Hematopoietic multipotent progenitor cell treated with erythropoietin and hydrocortisone succinate and interleukin-3 and kit ligand, for 8 days (in vitro differentiated cells): ENCODE data around the gene RASSF1.

ENCODE experiments used
- DNase-seq: peaks from one replicate; pipeline ENCODE4 v3.0.0-alpha.2; 2015

The RASSF1 gene

DNA sequence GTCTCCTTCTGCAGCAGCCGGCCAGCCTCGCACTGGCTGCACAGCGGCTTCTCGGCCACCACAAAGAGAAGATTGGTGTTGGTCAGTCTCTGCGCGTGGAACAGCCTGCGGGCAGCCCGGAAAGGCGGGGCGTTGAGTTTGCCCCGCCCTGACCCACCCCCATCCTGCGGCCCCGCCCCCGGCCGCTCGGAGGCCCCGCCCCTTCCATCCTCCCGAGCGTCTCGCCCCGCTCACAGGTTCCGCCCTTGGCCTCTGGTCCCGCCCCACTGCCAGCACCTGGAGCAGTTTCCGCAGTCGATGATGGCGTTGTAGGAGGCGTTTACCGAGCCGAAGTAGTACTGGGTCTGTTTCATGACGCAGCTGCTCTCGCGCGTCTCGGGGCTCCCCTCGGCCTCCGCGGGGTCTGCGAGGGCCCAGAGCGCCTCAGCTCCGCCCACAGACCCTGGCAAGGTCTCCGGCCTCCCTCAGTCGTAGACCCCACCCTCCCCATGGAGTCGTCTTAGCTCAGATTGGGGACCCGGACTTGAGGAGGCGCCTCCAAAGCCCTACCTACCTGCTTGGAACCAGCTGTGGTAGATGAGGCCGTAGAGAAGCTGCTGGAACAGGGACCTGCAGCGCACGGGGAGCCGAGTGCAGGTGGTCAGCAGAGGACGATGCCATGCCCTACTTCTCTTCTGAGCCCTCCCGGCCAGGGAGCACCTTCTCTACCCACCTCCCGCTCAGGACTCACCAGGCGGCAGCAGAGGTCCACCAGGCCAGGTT lies 24.6 kb upstream of the RASSF1 start:
- DNase-seq, result peak; percentile 85

DNA sequence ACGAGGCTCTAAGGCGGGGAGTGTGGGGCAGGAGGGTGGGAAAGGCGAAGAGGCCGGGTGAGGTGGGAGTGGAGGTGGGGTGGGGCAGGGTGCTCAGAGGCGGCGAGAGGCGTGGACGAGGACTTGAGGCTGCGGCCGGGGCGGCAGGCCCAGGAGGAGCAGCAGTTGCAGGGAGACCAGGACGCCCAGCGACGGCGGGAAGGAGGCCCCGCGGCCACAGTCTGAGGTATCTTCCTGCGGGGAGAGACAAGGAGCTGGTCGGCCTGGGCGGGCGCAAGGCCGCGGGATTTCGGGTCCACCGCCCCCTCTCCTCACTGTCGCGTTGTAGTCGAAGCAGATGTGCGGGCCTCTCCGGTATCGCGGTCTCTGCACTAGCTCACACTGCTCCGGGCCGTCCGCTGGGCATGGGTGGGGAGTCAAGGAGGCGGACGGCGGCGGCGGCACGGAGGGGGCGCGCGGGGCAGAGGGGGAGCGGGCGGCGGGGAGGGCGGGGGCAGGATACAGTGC lies 24.0 kb upstream of the RASSF1 start:
- no peak for DNase-seq

DNA sequence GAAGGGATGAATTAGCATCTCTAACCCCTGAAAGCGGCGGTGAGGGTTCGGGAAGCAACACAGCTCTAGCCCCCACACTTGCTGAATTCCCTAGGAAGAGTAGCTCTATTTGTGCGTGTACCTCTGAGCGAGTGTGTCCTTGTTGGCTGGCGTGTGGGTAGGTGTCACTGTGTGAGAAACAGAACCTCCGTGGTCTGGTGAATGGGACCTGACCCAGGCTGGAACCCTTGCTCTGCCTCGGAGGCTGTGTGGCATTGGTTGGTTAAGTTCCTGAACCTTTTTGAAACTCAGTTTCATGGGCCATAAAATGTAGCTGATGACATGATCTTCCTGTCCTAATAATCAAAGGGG lies 19.1 kb upstream of the RASSF1 start:
- DNase-seq, result no peak

DNA sequence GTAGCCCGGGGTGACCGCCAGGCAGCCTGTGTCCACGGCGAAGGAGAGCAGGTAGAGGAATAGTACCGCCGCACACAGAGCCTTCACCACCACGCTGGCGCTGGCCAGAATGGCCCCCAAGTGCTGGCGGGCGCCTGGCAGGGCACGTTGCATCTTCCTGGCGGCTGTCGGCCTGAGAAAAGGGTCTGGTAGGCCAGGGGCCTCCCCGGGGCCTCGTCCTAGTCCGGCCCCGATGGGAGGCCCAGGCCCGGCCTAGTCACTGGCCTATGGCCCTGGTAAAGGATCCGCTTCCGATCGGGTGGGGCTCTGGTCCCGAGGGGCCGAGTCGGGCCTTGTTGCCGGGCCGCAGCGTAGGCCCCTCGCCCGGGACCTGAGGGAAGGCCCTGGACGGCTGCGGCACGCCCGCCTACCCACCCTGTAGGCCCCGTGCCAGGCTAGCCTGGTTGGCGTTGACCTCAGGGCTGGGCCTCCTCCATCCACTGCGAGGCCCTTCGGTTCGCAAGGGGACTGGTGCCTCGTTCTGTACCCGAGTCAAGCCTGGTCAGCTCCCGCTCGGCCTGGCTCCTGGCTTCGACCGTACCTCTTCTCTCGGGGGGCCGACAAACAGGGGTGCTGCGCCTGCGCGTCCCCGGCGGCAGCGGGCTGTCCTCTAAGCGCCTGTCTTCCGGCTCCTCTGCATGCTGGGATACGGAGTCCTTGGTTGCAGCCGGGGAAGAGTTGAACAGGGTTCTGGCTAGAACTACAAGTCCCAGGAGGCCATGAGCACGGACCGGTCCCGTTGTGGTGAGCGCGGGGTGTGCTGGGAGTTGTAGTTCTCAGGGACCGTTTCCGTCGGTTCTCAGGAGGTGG lies 18.5 kb upstream of the RASSF1 start, which contains the start of gene TMEM115:
Gene TMEM115 (minus strand): TSS at position 611 of the 849 bp plus-strand sequence. CDS start 458 bp downstream, at position 153.
- peak; percentile 99 for DNase-seq

DNA sequence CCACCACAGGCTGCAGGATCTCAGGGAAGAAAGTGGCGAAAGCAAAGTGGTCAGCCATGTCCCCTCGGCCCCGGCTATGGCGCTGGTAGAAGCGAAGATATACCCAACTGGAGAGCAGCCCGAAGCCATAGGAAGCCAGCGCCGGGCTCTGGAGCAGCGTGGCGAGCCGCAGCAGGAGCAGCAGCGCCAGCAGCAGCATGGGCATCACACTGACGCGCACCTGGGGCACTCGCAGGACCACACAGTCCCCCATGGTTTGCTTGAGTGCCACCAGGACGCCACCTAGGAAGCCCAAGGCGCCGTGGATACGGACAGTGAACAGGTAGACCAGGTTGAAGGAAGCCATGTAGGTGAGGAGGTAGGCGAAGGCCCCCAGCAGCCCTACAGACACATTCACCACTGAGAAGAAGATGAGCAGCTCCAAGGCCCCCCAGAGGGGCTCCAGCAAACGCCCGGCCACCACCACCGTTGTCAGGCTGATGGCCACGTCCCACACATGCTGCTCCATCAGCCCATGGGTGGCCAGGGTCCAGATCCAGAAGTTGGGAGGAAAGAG lies 17.8 kb upstream of the RASSF1 start:
- no peak for DNase-seq

DNA sequence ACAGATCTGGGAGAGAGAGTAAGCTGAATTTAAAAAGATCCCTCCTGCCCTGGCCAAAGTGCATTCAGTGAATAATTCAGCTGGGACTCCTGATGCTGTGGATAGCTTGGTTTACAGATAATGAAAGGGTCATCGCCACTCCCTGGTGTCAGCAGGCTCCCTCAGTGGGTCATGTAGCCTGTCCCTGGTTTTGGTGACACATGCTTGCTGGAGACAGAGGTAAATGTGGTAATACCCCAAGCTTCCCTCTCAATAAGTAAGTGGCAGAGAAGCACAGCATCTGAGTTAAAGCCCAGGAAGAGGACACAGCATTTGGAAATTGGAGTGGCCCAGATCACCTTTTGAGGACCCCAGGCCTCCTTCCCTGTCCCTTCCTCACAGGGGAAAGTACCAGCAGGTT lies 16.8 kb upstream of the RASSF1 start:
- no peak for DNase-seq

DNA sequence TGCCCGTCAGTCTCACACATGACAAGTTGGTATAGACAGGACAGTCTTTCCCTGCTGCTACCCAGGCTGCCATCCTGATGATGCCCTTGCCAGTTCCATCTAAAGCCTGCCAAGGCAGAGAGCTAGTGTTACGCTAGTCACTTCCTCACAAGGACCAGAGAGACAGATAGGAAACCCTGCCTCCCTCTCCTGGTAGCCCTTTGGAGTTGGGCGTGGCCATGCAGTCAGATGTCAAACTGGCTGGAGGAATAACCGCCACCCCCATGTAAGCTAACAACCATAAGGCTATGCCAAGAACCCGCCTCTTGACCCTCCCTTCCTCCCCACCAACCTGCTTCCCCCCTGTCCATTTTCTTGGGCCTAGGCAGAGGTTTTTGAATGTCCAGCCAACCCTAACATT lies 15.9 kb upstream of the RASSF1 start:
- peak; percentile 88 for DNase-seq

DNA sequence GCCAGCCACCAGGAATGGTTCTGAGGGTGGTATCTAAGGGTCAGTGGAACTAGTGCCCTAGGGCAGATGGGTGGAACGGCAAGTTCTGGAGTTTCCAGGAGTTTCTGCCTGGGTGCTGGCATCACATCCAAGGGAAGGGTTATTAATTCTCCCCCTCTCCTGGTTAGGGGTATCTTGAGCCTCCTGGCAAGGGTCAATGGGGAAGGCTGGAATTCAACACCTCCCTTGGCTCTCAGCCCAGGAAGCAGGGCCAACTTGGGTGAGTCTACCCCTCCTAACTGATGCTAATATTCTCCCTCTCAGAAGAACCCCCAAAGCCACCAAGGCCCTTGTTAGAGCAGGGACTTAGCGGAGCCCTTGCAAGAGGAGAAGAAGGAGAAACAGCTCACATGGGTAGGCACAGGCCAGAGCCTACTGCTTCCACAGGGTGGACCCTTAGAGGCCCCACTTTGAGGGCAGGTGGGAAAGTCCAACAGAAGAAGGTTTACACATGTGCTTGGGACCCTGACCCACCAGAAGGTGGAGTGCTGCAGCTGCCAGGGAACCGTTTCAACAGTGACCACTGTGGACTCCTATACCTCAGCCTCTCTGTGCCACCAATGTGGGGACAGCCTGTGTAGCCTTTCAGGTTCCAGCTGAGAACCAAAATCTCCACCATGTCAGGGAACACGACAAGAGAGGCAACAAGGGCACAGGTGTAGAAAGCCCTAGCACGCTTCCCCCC lies 15.4 kb upstream of the RASSF1 start:
- no peak for DNase-seq

DNA sequence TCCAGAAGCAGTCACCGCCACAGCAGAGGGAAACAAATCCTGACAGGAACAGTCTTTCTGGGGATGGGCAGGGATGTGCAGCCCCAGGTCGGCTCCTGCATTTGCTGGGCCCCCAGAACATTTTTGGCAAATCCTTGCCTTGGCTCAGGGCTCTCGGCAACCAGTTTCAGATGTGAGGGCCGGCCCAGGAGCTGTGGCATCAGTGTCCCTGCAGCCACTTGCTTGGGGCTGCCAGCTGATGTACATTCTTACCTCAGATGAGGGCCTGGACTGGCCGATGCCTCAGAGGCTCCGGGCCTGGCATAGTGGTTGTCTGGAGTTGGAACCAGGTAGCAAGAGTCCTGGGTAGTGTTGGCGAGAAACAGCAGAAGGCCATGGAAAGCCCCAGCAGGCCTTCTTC lies 14.2 kb upstream of the RASSF1 start:
- DNase-seq, result no peak

DNA sequence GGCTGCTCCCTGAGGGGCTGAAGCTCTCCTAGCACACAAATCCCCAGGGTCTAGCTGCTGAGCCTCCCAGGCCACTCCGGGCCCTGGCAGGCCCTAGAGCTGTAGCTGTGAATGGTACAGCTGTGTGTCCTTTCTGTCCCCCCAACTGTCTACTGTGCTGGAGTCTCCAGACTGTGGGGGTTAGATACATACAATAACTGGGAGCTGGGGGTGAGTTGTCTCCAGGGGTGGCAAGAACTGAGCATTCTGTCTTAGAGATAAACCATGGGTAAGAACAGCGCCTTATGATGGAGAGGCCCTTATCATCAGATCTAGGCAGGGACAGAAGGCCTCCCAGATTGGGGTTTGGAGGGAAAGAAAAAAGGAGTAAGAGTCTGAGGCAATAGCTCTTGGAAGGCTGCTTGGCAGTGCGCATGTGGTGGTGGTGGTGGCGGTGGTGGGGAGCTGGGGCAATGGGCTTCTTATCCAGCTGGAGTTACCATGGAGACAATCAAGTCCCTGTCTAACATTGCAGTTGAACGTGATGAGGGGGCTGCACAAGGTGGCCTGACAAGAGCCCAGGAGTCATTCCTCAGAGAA lies 13.6 kb upstream of the RASSF1 start:
- DNase-seq, result peak; percentile 84

DNA sequence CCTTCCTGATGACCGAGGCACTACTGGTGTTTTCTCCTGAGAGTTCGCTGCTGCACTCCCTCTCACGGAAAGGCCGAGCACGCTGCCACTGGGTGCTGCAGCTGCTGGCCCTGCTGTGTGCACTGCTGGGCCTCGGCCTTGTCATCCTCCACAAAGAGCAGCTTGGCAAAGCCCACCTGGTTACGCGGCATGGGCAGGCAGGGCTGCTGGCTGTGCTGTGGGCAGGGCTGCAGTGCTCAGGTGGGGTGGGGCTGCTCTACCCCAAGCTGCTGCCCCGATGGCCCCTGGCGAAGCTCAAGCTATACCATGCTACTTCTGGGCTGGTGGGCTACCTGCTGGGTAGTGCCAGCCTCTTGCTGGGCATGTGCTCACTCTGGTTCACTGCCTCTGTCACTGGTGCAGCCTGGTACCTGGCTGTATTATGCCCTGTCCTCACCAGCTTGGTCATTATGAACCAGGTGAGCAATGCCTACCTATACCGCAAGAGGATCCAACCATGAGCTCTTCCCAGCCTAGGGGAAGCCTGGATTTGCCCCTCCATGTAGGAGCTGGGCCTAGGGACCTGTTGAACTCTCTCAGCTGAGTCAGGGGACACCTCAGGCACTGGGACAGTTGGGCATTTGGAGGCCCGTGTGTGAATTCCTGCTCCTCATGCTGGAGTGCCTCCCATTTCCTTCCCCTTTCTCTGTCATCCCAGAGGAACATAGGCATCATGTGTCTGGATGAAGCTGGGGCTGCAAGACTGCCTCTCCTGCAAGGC lies 12.8 kb upstream of the RASSF1 start:
- no peak for DNase-seq

DNA sequence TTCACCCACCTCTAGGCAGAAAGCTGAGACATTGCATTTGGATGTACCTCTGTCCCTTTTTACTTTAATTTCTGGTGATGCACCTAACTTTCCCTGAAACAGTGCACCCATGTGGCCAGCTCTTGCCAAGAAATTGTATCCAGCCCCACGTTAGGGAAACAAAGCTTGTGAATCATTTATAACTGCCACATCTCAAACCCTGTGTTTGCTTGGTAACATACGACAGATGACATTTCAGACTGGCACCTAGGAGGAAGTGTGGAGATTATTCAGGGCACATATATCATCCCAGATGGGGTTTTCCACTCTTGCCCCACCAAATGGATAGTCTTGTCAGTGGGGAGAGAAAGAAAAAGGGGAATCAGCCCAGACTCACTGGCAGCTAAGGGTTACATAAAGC lies 12.1 kb upstream of the RASSF1 start:
- peak; percentile 69 for DNase-seq

DNA sequence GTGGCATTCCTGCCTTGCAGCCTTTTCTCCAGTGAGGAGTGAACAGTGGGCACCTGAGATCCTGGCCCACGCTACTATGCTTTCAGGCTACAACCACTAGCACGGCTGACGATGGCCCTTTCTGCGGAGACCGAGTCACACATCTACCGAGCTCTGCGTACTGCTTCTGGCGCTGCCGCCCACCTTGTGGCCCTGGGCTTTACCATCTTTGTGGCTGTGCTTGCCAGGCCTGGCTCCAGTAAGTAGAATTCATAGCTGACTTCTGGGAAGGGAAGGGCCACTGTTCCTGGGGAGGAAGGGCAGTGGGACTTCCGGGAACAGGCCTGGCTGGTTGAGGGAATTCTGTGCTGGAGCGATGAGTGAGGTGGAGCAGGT lies 10.7 kb upstream of the RASSF1 start:
- DNase-seq, result no peak

DNA sequence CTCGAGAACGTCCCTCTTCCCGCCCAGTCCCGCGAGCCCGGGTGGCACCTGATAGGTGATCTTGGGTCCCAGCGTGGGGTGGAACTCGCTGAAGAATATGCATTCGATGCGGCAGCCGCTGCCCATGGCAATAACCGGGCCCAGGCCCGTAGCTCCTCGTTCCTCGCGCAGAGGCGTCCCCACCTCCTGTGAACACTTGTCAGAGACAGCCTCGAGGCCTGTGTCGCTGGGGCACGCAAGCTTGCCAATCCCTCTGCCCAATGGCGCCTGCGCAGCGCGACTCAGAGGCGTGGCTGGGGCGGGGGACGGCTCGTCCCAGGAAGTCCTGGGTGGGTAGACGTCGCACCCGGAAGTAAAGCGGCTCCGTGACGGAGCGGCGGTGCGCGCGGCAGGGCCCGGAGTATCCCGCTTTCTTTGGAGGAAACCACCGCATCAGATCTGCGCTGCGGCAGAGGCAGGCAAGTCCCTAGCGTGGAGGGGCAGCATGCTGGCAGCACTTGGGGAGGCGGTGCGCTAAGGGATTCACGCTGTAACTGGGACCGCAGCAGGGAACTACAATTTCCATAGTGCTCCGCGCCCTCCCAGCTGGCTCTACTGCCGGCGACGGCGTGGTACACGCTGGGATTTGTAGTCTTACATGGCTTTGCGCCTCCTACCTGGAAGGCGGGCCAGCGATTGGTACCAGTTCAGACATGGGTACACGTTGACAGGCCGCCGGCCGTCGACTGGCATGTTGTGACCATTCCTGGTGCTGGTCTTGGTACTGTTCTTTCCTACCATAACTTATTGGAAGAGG lies 10.1 kb upstream of the RASSF1 start, which contains the start of the genes CYB561D2 and NPRL2:
Gene CYB561D2 (plus strand): TSS at position 336 of the 796 bp plus-strand sequence. CDS start 572 bp downstream, outside the sequence.
Gene NPRL2 (minus strand): TSS at position 249 of the 796 bp plus-strand sequence. CDS start 123 bp downstream, at position 126.
- DNase-seq, result peak; percentile 97

DNA sequence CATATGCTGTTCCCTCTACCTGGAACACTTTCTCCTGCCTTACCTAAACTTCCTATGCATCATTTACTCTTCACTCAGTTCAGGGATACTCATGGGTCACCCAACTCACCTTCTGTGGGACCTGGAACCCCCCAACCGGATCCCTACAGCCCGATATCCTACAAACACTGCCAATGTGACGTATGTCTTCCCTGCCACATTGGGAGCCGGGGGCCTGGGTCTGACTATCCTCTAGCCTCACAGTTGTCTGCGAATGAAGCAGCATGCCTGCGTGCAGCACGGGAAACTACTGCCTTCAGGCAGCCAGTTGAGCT lies 9.5 kb upstream of the RASSF1 start:
- DNase-seq, result no peak

DNA sequence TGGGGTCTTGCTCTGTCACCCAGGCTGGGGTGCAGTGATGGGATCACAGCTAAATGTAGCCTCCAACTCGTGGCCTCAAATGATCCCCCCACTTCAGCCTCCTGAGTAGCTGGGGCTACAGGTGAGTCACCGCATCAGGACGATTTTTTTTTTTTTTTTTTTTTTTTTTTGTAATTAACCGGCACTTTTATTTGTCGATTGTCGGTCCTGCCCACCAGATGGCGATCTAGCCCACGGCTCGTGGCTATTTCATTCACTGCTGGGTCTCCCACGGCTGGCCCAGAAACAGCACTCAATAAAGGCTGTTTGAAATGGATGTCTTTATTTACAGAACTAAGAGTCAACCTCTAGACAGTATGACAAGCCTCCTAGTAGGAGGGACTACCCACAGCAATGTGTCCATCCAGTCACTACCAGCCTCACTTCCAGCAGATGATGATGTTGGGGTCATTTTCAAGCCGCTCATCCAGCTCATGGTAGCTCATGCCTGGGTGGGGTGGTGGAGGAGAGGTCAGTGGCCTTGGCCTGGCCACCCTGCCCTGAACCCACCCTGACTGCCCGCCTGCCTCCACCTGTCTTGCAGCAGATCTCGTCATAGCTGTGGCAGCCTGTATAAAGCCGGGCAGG lies 6.7 kb upstream of the RASSF1 start:
- peak; percentile 86 for DNase-seq

DNA sequence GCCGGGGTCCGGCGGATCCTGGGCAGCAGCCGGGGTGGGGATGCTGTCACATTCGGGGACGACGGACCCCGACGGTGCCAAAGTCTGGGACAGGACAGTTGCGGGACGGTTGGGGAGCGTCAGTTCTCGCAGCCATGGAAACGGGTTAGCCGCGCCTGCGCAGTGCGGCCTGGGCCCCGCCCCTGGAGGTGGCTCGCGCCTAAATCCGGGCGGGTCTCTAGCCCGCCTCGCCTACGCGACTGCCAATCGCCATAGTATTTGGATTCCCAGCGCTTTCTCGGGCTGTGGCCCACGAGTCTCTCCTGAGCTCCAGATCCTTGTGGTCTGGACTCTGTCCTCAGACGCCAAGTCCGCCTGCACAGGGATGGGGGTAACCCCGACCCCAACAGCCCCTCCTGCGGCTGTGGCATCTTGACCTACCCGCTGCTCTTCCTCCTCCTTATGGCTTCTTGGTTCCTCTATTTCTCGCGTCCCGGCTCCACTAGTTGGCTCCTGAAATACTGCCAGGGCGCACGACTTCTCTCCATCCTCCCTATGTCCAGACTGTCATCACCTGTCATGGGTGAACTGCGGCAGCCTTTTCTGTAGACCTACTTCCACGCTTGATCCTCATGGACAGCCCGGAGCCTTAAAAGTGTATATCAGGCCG lies 5.1 kb upstream of the RASSF1 start, which contains the start of gene ZMYND10:
Gene ZMYND10 (minus strand): TSS at position 147 of the 649 bp plus-strand sequence. CDS start 153 bp downstream, outside the sequence.
- DNase-seq, result peak; percentile 84

DNA sequence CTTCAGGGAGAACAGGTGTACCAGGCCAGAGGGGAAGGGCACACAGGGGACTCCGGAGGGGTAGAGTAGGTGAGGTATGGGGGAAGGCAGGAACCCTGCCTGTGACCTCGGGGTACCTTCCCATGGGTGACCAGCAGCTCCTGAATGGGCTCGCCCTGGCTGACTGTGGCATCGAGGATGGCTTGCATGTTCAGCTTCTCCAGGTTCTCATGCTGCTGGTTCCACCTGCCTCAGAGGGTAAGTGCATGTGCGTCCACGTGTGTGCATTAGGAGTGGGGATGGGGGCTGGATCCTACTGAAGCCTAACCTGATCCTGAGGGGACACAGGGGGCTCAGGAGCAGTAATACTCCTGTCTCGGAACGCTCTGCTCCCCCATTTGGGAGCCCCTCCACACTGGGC lies 4.4 kb upstream of the RASSF1 start:
- DNase-seq, result no peak

DNA sequence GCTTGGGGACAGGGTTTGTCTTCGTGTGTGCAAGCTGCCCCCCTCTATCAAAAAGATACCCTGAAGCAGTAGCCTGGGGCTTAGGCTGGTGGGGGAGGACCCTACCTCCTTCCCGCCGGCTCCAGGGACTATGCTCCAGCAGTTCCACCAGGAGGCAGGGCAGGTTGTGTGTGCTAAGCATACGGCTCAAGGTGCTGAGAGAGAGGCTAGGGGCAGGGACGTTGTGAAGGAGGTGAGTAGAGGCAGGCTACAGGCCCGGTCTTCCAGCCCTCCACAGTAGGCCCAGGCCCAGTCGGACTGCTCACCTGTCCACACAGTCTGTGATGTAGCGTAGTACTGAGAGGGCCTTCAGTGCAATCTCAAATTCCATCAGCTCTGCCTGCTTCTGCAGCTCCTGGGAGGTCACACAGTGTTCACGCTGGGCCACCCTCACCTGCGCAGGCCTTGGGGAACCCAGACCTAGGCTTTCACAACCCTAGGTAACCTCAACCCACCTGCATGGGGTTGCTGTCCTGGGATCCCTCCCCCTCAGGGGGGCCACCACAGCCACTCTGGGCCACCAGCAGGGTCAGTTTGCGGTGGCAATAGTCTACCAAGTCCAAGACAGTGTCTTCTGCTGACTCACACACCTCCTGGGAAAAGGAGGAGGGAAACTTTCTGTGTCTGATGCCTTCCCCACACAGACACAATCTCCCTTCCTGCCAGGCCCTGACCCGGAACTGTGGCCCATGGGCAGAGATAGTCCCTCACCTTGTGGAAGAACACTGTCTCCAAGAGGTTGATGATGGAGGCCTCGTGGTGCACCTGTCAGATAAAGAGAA lies 2.4 kb upstream of the RASSF1 start:
- DNase-seq, result no peak
